Dermis microvascular lymphatic vessel endothelial cell (primary cell): ENCODE measurements around the gene DYNC2H1. TPM values are rescaled to one million over a fixed set of nuclear protein-coding genes. Genes with fewer than 3 reads are reported as not detected.
A peak's percentile ranks its signal among the peaks of the same experiment; 100 is the strongest.
"Not testable (repeated sequence)": the region's sequence is repeated elsewhere in the genome, so short reads cannot be mapped to it uniquely, and the experiment has no call there.

Experiments used
- DNase-seq, 2 donors: peaks; one replicate each; pipeline versions ENCODE4 v3.0.0 to v3.0.0-alpha.2; 2010; ENCODE audit warnings: low read depth in 2 of 2
- total RNA-seq: library from RNA; depleted of rRNA; stranded (reverse); fragments of >200 nt; gene quantifications from 2 replicates; pipeline ENCODE4 v1.2.1, GENCODE V29; 2014

Gene DYNC2H1
- total RNA-seq, 1 donor from 2014 or later = 3.3 TPM

DNA sequence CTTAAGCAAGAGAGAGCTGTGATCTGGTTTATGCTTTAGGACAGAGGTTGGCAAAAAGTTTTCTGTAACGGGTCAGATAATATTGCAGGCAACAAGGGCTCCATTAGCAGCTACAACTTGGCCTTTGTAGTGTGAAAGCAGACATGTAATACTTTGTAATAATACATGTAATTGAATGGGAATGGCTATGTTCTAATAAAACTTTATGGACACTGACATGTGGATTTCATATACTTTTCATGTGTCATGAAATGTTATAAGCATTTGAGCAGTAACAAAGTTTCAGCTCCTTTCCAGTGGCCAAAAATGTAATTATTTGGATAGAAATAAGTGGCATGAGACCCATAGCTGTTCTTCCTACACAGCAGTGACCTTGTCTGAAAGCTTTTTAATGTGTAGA, 3.1 kb downstream of the DYNC2H1 start:
- DNase-seq = no peak

DNA sequence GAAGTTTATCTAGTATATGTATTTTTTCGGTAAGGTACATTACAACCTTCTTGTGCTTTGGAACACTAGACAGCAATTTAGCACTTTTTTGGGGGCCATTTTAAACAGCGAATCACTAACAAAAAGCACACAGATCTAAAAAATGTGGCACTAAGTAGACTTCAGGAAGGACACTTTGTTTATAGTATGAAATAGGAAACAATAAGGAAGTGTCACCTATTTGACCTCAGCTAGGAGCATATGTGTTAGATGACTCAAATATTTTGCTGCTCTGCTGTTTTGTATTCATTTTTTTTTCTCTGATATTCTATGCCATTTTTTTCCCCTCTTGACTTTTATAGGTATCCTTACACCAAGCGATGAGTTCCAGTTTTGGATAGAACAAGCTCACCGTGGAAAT, 5.6 kb downstream of the DYNC2H1 start:
- DNase-seq = peak; percentile 38 to 52

DNA sequence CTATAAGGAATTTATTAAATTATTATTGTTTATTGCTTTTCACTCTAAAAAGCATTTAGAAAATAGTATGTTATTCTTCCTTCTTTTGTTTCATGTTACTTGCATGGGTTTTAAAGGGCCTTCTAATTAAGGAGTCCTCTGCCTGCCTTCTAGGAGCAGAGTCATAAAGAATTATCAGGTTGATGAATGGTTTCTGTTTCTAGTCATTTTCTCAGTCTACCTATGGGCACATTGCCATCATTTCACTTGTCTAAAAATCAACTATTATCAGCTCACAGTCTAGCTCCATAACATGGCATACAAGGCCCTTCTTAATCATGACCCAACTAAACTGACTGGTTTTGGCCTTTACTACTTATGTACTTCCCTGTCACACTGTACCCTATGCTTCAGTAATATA, 16.2 kb downstream of the DYNC2H1 start:
- DNase-seq = no peak

DNA sequence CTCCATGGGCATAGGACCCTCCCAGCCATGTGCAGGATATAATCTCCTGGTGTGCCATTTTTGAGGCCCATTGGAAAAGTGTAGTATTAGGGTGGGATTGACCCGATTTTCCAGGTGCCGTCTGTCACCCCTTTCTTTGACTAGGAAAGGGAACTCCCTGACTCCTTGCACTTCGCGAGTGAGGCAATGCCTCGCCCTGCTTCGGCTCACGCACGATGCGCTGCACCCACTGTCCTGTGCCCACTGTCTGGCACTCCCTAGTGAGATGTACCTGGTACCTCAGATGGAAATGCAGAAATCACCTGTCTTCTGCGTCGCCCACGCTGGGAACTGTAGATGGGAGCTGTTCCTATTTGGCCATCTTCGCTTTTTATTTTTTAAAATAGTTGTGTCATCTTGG, 32.8 kb downstream of the DYNC2H1 start:
- not testable (repeated sequence) for DNase-seq

DNA sequence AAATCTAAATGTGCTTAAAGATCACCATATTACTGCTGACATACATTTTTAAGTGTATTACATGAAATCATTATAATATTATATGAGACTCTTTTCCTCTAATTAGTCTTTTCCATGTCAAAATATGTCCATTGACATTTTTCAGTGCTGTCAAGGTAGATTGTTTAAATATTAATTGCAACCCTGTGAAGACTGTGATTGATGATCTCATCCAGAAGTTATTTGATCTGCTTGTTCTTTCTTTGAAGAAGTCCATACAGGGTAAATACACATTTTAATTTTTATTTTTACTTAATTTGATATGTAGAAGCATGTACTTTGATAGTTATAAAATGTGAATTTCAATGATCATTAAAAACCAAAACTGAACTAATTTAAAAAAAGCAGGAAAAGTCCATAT, 38.4 kb downstream of the DYNC2H1 start:
- DNase-seq = no peak

DNA sequence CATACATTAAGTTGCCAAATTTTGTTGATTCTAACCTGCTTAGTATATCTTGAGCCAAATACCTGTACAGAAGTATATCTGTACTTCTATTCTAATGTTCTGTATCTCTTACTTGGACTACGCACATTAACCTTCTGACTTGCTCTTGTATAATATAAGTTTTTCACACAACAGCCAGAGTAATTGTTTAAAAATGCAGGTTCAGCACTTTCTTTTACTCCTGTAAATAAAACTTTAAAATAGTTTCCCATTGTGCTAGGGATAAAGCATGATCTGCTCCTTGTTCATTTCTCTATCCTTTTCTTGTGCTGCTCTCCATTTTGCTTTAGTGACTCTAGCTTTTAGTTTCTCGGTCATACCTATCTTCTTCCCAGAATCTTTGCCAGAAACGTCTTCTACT, 48.3 kb downstream of the DYNC2H1 start:
- no peak for DNase-seq

DNA sequence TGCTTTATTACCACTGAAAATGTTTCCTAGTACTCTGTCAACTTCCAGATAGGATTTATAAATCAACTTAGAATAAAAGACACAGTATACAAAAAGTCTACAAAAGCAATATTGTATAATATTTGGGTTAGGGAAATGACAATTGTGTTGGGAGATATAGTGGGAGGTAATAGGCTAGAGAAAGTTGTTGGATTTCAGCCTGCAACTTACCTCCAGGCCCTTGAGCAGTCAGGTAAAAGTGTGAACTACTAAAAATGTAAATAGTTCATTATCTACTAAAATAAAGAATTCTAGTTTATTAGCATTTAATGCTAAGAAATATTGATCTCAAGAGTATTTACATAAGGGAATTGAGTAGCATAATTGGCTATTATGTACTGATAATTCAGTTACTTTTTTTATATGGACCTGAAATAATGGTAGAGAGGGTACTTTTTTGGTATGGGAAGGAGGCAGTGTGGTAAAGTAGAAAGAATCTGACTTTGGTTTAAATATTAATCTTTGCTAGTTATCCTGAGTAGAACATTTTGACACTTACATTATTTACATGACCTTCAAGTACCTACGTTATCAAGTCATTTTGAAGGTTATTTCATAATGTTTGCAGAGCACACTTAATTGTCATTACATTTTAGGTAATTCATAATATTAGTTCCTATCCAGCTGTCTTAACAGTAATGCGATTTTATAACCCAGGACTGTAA, 55.0 kb downstream of the DYNC2H1 start:
- no peak for DNase-seq

DNA sequence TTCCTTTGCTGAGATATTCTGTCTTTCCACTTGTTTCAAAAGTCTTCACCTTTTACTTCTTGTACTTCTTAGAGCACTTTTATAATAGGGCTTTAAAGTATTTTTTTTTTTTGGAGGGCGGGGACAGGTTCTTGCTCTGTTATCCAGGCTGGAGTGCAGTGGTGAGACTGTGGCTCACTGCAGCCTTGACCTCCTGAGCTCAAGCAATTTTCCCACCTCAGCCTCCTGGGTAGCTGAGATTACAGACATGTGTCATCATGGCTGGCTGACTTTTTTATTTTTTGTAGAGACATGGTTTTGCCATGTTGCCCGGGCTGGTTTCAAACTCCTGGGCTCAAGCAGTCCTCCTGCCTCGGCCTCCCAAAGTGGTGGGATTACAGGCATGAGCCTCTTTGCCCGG, 57.9 kb downstream of the DYNC2H1 start:
- DNase-seq = no peak

DNA sequence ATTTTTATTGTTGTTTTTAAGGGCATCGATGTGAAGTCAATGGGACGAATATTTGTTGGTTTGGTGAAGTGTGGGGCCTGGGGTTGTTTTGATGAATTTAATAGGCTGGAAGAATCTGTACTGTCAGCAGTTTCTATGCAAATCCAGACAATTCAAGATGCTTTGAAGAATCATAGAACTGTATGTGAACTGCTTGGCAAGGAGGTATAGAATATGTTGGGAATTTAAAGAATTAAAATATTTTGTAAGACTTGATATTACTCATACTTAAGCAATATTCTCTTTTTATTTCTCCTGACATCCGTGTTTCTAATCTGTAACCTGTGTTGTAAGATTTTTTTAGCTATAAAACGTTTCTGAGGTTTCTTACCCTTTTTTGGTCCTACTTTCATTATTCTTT, 61.6 kb downstream of the DYNC2H1 start:
- no peak for DNase-seq

DNA sequence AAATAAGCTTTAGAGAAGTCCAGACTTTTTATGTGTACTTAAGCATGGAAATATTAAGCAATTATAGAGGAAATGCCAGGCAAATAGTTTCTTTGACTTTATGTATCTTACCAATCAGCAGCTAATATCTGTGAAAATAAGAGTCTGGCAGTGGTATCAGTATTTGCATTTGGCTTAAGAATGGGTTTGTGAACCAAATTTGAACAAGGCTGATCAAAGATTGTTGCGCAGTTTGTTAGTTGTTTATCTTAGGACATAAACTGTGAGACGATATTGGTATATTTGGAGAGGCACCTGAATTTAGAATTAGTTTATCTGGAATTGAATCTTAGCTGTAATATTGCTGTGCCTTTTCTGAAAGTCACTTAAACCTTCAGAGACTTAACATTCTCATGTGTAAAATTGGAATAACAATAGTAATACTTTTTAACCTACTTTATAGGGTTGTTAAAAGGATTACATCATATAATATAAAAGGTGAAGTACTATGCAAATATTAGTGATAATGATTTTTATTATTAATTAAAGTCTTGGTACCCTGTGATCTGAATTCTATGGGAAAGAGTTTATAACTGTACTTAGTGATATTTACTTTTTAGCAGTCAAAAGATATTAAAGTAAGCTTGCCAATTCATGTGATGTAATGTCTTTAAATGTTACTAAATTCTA, 66.4 kb downstream of the DYNC2H1 start:
- DNase-seq = no peak

DNA sequence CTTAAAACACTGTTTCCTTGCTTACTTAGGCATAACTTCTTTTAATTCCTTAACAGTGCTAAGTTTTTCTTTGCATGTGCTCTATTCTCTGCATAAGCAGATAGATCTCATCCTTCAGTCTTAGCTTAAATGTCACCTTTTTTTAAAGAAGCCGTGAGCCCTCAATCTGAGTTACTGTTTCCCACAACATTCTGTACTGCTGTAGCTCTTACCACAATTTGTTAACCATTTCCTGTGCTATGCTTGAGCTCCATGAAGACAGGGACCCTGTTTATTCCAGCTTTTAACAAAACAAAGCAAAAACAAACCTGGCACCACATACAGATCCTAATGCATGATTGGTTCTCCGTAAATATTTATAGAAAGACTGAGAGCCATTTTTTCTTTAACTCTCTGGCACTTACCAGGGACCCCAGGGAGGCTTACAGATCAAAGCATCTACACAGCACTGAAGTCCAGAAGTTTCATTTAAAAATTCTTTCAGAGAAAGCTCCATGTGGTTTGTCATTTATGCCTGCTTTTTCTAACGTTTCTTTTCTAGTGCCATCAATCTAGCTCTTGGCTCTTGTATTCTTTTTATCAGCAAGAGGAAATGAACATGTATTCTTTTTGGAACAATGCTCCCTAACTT, 74.9 kb downstream of the DYNC2H1 start:
- no peak for DNase-seq

DNA sequence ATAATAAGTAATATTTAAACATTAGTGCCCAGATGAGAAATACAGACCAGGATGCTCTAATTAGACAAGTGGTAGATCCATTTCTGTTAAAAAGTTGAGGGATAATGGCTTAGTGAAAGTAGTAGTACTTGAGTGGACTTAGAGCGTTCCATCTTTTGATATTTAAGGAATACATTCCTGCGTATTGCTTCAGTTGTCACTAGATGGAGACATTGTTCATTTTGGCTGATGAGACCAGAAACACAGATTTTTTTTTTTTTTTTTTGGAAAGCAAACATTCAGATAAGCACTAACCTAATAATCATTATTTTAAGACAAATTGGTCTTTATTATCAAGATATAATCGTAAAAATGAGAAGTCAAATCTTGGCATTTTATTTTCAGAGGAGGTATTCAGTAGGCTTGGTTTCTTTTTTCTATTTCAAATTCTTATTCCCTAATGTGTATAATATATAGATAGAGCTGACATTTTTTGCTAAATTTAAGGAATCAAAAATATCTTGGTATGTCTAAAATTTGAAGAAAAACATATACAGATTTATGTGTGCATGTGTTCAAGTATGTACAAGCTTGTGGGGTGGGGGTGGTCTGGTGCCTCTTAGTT, 92.9 kb downstream of the DYNC2H1 start:
- peak; percentile 21 to 56 for DNase-seq

DNA sequence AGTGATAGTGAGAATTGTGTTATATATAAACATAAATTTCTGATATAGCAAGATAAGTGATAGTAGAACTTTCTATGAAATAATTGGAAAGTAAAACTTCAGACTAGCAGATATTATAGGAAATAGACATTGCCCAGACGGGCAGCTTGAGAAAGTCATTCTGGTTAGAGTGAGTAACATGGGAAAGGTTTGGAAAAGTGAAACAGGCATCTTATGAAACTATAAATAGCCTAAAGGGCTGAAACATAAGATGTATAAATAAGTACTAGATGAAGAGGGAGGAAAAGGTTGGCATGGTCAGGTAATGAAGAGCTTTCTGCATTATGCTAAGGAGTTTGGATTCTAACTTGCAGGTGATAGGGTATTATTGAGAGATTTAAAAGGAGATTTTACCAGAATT, 101.3 kb downstream of the DYNC2H1 start:
- DNase-seq = no peak

DNA sequence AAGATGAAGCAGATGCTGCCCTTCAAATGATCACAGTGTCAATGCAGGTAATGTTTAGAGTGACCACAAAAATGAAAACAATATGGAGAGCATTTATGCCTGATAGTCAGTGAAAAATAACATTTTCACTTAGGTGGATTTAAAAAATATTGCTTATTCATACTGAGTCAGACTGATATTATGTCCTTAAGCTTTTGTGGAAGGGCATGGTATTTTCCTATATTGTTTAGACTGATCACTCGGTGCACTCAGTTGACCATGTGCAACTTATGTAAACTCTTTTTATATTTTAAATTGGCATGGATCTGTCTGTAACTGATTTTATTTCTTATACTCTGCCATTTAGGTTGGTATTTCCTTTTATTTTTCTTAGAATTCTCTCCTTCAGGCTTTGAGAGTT, 106.6 kb downstream of the DYNC2H1 start:
- no peak for DNase-seq

DNA sequence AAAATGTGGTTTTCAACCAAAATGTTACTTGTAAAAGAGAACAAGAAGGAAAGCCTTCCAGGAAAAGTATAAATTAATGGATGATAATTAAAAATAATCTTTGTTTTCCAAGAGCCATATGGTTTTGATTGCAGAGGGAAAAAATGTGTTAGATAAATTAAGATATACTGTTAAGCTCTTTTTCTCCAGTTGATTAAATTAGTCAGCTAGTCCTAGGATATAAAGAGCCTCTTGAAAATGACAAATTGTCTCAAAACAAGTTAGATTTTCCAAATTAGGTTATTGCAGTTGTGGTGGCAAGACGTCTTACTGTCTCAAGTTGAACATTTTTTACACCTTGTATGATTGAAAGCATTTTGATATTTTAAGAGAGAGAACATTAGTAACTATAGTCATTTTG, 110.9 kb downstream of the DYNC2H1 start:
- DNase-seq = no peak

DNA sequence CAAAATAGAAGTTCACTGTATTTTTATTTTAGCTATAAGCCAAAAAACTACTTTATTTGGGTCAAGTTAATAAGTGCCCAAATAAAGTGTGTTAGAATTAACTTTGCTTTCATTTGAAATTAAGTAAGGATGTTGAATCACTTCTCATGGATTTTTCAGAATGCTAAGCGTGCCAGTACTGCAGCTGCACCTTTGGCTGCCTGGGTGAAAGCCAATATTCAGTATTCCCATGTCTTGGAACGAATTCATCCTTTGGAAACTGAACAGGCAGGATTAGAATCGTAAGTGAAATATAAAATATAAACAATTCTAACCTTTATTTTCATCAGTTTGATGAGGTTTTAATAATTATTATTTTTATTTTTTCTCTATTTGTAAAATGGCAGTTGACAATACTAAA, 113.6 kb downstream of the DYNC2H1 start:
- no peak for DNase-seq

DNA sequence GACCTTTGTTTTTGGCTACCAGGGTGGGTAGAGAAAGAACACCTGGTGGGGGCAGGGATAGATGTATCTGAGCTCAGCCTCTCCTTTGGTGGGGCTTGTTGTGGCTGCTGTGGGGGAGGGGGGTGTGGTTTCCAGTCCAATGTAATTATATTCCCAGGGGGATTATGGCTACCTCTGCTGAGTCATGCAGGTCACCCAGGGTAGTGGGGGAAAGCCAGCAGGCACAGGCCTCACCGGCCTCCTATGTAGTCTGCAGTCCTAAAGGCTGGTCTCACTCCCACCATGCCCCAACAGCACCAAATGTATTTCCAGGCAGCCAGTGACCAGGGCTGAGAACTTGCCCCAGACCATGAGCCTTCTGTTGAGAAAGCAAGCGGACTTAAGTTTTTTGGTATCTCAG, 119.6 kb downstream of the DYNC2H1 start:
- no peak for DNase-seq

DNA sequence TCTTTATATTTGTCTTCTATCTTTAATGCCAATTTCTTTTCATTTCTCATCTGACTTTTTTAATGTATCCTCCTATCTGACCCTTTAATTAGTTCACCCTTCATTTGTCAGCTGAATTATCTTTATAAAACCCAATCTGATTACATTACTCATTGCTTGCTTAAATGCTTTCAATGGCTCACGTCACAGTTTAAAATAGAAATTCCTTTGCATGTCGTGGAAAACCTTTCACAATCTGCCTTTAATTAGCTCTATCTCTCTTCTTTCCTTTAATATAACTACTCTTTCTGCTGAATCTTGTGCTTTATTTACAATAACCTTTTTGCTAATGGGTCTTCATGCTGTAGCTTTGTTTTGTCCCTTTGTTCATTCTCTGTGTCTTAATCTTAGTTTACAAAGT, 125.7 kb downstream of the DYNC2H1 start:
- no peak for DNase-seq

DNA sequence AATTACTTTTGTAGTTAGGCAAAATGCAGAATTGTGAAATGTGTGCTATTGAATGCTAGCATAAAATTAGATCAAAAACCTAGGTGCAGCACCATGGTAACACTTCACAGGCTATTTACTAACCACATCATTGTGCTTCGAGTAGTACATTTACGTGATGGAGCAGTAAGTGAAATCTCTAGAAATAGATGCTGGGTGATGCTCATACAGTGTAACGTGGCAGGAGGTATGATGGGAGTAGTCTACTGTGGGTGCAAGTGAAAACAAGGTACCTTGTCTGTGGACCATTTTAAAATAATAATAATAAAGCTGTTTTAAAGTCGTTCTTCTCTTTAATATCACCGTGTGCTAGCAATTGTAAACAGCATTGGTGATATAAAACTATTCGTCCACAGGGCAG, 132.3 kb downstream of the DYNC2H1 start:
- DNase-seq = no peak

DNA sequence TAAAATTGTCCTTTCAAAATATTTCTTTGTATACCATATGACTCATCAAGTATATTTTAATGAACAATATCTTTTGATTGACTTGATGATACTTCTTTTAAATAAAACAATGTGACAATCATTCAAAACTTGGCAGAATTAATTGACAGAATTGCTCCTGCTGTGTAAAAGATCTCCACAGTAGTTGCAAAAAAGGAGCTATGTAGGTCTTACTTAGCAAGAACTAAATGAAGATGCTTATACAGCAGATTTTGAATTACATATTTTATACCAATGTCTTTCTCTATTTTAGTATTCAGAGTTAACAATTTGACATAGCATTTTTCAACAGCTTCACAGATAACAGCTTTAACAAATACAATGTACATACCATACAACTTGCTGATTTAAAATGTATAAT, 144.9 kb downstream of the DYNC2H1 start:
- DNase-seq = no peak

DNA sequence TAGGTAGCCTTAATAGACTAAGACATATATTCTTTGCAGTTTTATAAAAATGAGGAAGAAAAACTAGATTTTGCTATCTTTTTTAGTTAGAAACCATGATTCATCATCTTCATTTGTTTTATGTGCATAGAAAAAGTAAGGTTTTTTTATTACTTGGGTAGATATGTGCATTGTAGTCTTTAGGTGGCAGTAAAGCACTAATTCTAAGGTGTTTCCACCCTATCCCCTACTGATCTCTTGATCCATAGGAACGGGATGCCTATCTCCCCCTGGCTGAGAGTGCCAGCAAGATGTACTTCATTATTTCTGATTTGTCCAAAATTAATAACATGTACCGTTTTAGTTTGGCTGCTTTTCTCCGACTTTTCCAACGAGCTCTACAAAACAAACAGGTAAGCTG, 148.1 kb downstream of the DYNC2H1 start:
- peak in 1 of 2 donors; percentile 55 for DNase-seq

DNA sequence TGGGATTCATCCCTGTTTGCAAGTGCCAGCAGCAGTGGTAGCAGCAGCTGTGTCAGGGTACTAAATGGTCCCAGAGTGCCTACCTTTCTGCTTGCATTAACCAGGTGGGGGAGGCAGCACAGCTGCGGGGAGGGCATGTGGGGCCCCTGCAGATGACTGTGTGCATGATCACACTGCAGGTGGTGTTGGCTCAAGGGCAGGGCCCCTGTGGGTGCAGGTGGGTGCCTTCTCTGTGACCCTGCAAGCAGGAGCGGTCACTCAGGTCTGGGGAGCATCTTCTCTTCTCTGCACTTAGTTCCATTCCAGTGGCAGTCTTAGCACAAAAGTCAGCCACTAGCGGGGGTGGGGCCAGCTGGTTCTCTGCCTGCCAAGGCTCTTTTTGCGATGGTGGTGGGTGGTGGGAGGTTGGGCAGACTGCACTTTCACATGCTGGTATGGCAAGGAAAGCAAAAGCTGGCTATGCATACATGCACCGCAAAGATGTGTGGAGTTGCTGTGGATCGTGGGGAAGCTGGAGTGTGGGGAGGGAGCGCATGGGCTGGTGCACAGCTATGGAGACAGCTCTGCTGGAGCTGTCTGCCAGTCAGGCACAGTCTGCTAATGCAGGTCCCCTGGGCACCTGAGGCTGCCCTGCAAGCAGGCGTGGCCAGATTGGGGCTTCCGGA, 157.1 kb downstream of the DYNC2H1 start:
- DNase-seq = no peak
